Peyer's patch (tissue), 4 donors: ENCODE results near the gene NUDCD2.

Experiments used
- CTCF ChIP-seq, 6 experiments: fragments of 450-650 bp in 4 of 6; fragments of 200-600 bp in 2 of 6; sonication (generic) in 1 of 6; IDR thresholded peaks; one replicate each; pipeline ENCODE4 v1.5.1; 2017 to 2019; ENCODE audit warnings: antibody characterized with exemption in 6 of 6, mild to moderate bottlenecking in 3 of 6, moderate library complexity in 1 of 6
- POLR2A ChIP-seq, 2 donors: fragments of 450-650 bp; IDR thresholded peaks; one replicate each; pipeline ENCODE4 v1.5.1; 2017; ENCODE audit warnings: antibody characterized with exemption in 2 of 2, mild to moderate bottlenecking in 2 of 2, moderate library complexity in 2 of 2

DNA sequence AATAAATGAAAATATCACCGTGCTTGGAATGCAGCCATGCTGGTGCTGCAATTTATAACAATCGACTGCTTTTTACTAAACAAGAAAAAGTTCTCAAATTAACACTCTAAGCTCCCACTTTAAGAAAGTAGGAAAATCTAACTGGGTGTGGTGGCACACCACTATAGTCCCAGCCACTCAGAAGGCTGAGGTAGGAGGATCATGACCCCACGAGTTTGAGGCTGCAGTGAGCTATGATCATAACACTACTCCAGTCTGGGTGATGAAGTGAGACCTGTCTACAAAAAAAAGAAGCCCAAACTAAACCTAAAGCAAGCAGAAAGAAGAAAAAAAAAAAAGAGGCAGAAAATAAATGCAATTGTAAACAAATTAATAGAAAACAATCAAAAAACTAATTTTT is 12.0 kb downstream of the NUDCD2 start:
- TF ChIP-seq POLR2A (IDR thresholded peaks at IDR 0.05) (no peak), CTCF (IDR thresholded peaks at IDR 0.05) (no peak)
